ENCODE results near the gene LCN6. TPM values are rescaled to one million over a fixed set of nuclear protein-coding genes. Genes with fewer than 3 reads are reported as not detected.

LCN6 gene
- total and polyA plus RNA-seq, 9 of the 15 experiments (the other 6 are each of a cell fraction or from before 2014, with no cell fraction given), result 0.10 to 0.45 (median 0.37) TPM; not detected in 5

DNA sequence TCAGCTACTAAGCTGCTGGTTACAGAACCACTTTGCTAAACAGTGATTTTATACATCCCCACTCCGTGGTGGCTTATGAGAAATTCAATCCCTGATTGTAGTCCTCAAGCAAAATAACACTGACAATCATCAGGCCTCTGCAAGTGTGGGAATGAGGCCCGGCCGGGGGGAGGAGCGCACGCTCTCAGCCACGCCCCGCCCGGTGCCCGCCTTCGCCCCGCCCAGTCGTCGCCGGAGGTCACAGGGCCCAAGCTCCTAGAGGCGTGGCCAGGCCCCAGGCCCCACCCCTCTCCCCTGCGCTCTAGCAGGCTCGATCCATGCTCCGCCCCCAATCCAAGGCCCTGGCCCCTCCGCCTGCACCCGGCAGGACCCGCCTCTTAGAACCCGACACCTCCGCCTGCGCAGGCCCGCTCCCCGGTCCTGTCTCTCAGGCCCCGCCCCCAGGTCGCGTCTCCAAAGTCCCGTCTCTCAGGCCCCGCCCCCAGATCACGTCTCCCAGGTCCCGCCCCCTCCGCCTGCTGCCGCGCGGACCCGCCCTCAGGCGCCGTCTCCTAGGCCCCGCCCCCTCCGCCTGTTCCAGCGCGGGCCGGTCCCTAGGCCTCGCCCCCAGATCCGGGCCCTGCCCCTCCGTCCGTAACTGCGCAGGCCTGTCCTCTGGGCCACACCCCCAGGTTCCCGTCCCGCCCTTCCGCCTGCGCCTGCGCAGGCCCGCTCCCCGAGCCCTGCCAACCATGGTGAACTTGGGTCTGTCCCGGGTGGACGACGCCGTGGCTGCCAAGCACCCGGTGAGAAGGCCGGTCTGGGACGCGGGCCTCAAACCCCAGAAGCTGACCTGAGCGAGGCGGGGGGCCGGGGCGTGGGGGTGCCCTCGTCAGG is 42.6 kb upstream of the LCN6 start, which contains the start of gene TMEM141 (continued):
- TF ChIP-seq, protein P1, sequence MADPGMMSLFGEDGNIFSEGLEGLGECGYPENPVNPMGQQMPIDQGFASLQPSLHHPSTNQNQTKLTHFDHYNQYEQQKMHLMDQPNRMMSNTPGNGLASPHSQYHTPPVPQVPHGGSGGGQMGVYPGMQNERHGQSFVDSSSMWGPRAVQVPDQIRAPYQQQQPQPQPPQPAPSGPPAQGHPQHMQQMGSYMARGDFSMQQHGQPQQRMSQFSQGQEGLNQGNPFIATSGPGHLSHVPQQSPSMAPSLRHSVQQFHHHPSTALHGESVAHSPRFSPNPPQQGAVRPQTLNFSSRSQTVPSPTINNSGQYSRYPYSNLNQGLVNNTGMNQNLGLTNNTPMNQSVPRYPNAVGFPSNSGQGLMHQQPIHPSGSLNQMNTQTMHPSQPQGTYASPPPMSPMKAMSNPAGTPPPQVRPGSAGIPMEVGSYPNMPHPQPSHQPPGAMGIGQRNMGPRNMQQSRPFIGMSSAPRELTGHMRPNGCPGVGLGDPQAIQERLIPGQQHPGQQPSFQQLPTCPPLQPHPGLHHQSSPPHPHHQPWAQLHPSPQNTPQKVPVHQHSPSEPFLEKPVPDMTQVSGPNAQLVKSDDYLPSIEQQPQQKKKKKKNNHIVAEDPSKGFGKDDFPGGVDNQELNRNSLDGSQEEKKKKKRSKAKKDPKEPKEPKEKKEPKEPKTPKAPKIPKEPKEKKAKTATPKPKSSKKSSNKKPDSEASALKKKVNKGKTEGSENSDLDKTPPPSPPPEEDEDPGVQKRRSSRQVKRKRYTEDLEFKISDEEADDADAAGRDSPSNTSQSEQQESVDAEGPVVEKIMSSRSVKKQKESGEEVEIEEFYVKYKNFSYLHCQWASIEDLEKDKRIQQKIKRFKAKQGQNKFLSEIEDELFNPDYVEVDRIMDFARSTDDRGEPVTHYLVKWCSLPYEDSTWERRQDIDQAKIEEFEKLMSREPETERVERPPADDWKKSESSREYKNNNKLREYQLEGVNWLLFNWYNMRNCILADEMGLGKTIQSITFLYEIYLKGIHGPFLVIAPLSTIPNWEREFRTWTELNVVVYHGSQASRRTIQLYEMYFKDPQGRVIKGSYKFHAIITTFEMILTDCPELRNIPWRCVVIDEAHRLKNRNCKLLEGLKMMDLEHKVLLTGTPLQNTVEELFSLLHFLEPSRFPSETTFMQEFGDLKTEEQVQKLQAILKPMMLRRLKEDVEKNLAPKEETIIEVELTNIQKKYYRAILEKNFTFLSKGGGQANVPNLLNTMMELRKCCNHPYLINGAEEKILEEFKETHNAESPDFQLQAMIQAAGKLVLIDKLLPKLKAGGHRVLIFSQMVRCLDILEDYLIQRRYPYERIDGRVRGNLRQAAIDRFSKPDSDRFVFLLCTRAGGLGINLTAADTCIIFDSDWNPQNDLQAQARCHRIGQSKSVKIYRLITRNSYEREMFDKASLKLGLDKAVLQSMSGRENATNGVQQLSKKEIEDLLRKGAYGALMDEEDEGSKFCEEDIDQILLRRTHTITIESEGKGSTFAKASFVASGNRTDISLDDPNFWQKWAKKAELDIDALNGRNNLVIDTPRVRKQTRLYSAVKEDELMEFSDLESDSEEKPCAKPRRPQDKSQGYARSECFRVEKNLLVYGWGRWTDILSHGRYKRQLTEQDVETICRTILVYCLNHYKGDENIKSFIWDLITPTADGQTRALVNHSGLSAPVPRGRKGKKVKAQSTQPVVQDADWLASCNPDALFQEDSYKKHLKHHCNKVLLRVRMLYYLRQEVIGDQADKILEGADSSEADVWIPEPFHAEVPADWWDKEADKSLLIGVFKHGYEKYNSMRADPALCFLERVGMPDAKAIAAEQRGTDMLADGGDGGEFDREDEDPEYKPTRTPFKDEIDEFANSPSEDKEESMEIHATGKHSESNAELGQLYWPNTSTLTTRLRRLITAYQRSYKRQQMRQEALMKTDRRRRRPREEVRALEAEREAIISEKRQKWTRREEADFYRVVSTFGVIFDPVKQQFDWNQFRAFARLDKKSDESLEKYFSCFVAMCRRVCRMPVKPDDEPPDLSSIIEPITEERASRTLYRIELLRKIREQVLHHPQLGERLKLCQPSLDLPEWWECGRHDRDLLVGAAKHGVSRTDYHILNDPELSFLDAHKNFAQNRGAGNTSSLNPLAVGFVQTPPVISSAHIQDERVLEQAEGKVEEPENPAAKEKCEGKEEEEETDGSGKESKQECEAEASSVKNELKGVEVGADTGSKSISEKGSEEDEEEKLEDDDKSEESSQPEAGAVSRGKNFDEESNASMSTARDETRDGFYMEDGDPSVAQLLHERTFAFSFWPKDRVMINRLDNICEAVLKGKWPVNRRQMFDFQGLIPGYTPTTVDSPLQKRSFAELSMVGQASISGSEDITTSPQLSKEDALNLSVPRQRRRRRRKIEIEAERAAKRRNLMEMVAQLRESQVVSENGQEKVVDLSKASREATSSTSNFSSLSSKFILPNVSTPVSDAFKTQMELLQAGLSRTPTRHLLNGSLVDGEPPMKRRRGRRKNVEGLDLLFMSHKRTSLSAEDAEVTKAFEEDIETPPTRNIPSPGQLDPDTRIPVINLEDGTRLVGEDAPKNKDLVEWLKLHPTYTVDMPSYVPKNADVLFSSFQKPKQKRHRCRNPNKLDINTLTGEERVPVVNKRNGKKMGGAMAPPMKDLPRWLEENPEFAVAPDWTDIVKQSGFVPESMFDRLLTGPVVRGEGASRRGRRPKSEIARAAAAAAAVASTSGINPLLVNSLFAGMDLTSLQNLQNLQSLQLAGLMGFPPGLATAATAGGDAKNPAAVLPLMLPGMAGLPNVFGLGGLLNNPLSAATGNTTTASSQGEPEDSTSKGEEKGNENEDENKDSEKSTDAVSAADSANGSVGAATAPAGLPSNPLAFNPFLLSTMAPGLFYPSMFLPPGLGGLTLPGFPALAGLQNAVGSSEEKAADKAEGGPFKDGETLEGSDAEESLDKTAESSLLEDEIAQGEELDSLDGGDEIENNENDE (IDR thresholded peaks at IDR 0.05; ENCODE audit: low read depth, low read length), result no peak
- TF ChIP-seq, protein P2, sequence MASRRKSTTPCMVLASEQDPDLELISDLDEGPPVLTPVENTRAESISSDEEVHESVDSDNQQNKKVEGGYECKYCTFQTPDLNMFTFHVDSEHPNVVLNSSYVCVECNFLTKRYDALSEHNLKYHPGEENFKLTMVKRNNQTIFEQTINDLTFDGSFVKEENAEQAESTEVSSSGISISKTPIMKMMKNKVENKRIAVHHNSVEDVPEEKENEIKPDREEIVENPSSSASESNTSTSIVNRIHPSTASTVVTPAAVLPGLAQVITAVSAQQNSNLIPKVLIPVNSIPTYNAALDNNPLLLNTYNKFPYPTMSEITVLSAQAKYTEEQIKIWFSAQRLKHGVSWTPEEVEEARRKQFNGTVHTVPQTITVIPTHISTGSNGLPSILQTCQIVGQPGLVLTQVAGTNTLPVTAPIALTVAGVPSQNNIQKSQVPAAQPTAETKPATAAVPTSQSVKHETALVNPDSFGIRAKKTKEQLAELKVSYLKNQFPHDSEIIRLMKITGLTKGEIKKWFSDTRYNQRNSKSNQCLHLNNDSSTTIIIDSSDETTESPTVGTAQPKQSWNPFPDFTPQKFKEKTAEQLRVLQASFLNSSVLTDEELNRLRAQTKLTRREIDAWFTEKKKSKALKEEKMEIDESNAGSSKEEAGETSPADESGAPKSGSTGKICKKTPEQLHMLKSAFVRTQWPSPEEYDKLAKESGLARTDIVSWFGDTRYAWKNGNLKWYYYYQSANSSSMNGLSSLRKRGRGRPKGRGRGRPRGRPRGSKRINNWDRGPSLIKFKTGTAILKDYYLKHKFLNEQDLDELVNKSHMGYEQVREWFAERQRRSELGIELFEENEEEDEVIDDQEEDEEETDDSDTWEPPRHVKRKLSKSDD (conservative IDR thresholded peaks at IDR 0.05; ENCODE audit: low read length), result no peak
- TF ChIP-seq CEBPG (CRISPR knock-in tag; IDR thresholded peaks at IDR 0.05) (no peak), CEBPG (tag; conservative IDR thresholded peaks at IDR 0.05 in 1 of 2, IDR thresholded peaks at IDR 0.05 in 1 of 2) (no peak), POLR2G (IDR thresholded peaks at IDR 0.05; ENCODE audit: low read depth, low read length) (peak; percentile 77), TSC22D4 (tag; IDR thresholded peaks at IDR 0.05) (no peak), TAF1 (IDR thresholded peaks at IDR 0.05; ENCODE audit: control insufficient read depth, extremely low read depth, insufficient read depth, low read length, severe bottlenecking) (peak; percentile 36), CAMTA2 (CRISPR knock-in tag; conservative IDR thresholded peaks at IDR 0.05) (no peak), KHSRP (IDR thresholded peaks at IDR 0.05) (no peak), KLF13 (tag; IDR thresholded peaks at IDR 0.05; ENCODE audit: borderline replicate concordance, low read depth) (no peak), SMAD1 (IDR thresholded peaks at IDR 0.05; ENCODE audit: low read depth, low read length, partially characterized antibody) (peak; percentile 18), ILF3 (IDR thresholded peaks at IDR 0.05; ENCODE audit: borderline replicate concordance) (no peak)

Data from K562 (cell line).